IMR-90 (cell line): ENCODE data around the gene AMACR. TPM values are rescaled to one million over a fixed set of nuclear protein-coding genes. Genes with fewer than 3 reads are reported as not detected.

Source experiments
- ATAC-seq: fragments of 200-7000 bp; cut with Tn5 transposase; 2 replicates; pipeline ENCODE4 v1.9.1; 2020; ENCODE audit warnings: low read depth, mild to moderate bottlenecking, moderate library complexity
- BruUV-seq: library from RNA; stranded (reverse); fragments of 400-500 nt; replicated peaks from 2 replicates; lab custom pipeline; 2021; lab: Mats Ljungman, UMichigan
- CTCF ChIA-PET: fragments of 300-600 bp; formaldehyde crosslinking; extraction: SDS; loops from one replicate; lab custom pipeline; 2021; ENCODE audit warnings: antibody characterized with exemption; lab: Yijun Ruan, JAX
- POLR2A ChIA-PET: fragments of 300-600 bp; sonication (Branson Sonifier 250); formaldehyde crosslinking; loops from one replicate; lab custom pipeline; 2022; ENCODE audit warnings: antibody characterized with exemption; ENCODE audit not compliant: unreplicated experiment; lab: Charles Lee
- DNase-seq: peaks from one replicate; pipeline ENCODE4 v3.0.0; 2013
- H2AFZ ChIP-seq: replicated peaks from 2 replicates; pipeline ENCODE3; 2013; ENCODE audit warnings: low read length, mild to moderate bottlenecking; ENCODE audit not compliant: poor library complexity
- H2AK5ac ChIP-seq: 2 replicates; pipeline ENCODE4 v1.6.1; 2013; ENCODE audit warnings: low read depth, low read length, inconsistent platforms
- H2AK9ac ChIP-seq: replicated peaks from 2 replicates; pipeline ENCODE3; 2013; ENCODE audit warnings: mild to moderate bottlenecking, low read depth, low read length, moderate library complexity; ENCODE audit not compliant: poor library complexity
- H2BK120ac ChIP-seq: 2 replicates; pipeline ENCODE4 v1.6.1; 2013; ENCODE audit warnings: low read depth, low read length, inconsistent platforms
- H2BK15ac ChIP-seq: 3 replicates; pipeline ENCODE4 v1.6.1; 2013; ENCODE audit warnings: low read depth, low read length, inconsistent platforms
- H2BK20ac ChIP-seq: 2 replicates; pipeline ENCODE4 v1.6.1; 2013; ENCODE audit warnings: low read depth, mild to moderate bottlenecking, inconsistent platforms, low read length, moderate library complexity
- H2BK5ac ChIP-seq: 2 replicates; pipeline ENCODE4 v1.6.1; 2013; ENCODE audit warnings: mild to moderate bottlenecking, low read depth, low read length, inconsistent platforms; ENCODE audit not compliant: poor library complexity, severe bottlenecking
- H3K14ac ChIP-seq: replicated peaks from 2 replicates; pipeline ENCODE4 v1.6.1; 2013; ENCODE audit warnings: low read depth, low read length, inconsistent platforms
- H3K18ac ChIP-seq: 2 replicates; pipeline ENCODE4 v1.6.1; 2013; ENCODE audit warnings: low read depth, low read length, control low read depth
- H3K23ac ChIP-seq: 2 replicates; pipeline ENCODE4 v1.6.1; 2013; ENCODE audit warnings: low read depth, low read length, inconsistent platforms
- H3K27ac ChIP-seq: 2 replicates; pipeline ENCODE4 v1.5.1; 2013; ENCODE audit warnings: mild to moderate bottlenecking, control low read depth, low read length; ENCODE audit not compliant: insufficient read depth
- H3K27me3 ChIP-seq: 2 replicates; pipeline ENCODE4 v1.6.1; 2013; ENCODE audit warnings: low read length; ENCODE audit not compliant: control insufficient read depth, insufficient read depth
- H3K36me3 ChIP-seq: 2 replicates; pipeline ENCODE4 v1.6.1; 2013; ENCODE audit warnings: low read length, mixed read lengths; ENCODE audit not compliant: control insufficient read depth, insufficient read depth
- H3K4ac ChIP-seq: 2 replicates; pipeline ENCODE4 v1.6.1; 2013; ENCODE audit warnings: low read depth, low read length, inconsistent platforms
- H3K4me1 ChIP-seq: 2 replicates; pipeline ENCODE4 v1.6.1; 2013; ENCODE audit warnings: low read length, mixed read lengths; ENCODE audit not compliant: control insufficient read depth, insufficient read depth
- H3K4me2 ChIP-seq: 2 replicates; pipeline ENCODE4 v1.6.1; 2013; ENCODE audit warnings: low read depth, mild to moderate bottlenecking, control low read depth, low read length, moderate library complexity
- H3K4me3 ChIP-seq: 2 replicates; pipeline ENCODE4 v1.5.1; 2013; ENCODE audit warnings: low read depth, mild to moderate bottlenecking, control low read depth, low read length, moderate library complexity; ENCODE audit not compliant: insufficient read depth
- H3K56ac ChIP-seq: 2 replicates; pipeline ENCODE4 v1.6.1; 2013; ENCODE audit warnings: low read length, inconsistent platforms; ENCODE audit not compliant: insufficient read depth; ENCODE audit errors: extremely low read depth
- H3K79me1 ChIP-seq, 2 experiments: 2 replicates each; pipeline ENCODE4 v1.6.1; 2013; ENCODE audit warnings: low read length in 2 of 2, inconsistent platforms in 1 of 2, low read depth in 1 of 2
- H3K9ac ChIP-seq: 2 replicates; pipeline ENCODE4 v1.6.1; 2013; ENCODE audit warnings: low read depth, low read length, control low read depth
- H3K9me1 ChIP-seq: 2 replicates; pipeline ENCODE4 v1.6.1; 2013; ENCODE audit warnings: low read length, inconsistent platforms; ENCODE audit not compliant: insufficient read depth
- H3K9me3 ChIP-seq: 2 replicates; pipeline ENCODE4 v1.6.1; 2013; ENCODE audit warnings: low read length; ENCODE audit not compliant: control insufficient read depth, insufficient read depth
- H4K20me1 ChIP-seq: 2 replicates; pipeline ENCODE4 v1.6.1; 2013; ENCODE audit warnings: low read length, inconsistent platforms; ENCODE audit not compliant: insufficient read depth
- H4K5ac ChIP-seq: 2 replicates; pipeline ENCODE4 v1.6.1; 2013; ENCODE audit warnings: mild to moderate bottlenecking, low read depth, low read length, control low read depth
- H4K8ac ChIP-seq, 2 experiments: 2 replicates each; pipeline ENCODE4 v1.6.1; 2013; ENCODE audit warnings: low read depth in 2 of 2, low read length in 2 of 2, control low read depth in 1 of 2, inconsistent platforms in 1 of 2
- H4K91ac ChIP-seq: 2 replicates; pipeline ENCODE4 v1.6.1; 2013; ENCODE audit warnings: low read depth, low read length, inconsistent platforms; ENCODE audit not compliant: insufficient read depth
- BHLHE40 ChIP-seq: fragments of 150-350 bp; IDR thresholded peaks from 2 replicates; pipeline ENCODE4 v1.6.1; 2016; ENCODE audit warnings: mild to moderate bottlenecking, low read depth, low read length
- CEBPB ChIP-seq: IDR thresholded peaks from 2 replicates; pipeline ENCODE4 v1.6.1; 2012; ENCODE audit warnings: low read depth, low read length, improper control_type of control experiment
- CHD1 ChIP-seq: IDR thresholded peaks from 2 replicates; pipeline ENCODE4 v1.6.1; 2012; ENCODE audit warnings: low read depth, low read length, improper control_type of control experiment
- CTCF ChIP-seq: conservative IDR thresholded peaks from 2 replicates; pipeline ENCODE4 v1.5.1; 2012; ENCODE audit warnings: mild to moderate bottlenecking, low read depth, low read length, improper control_type of control experiment
- MAFK ChIP-seq: IDR thresholded peaks from 2 replicates; pipeline ENCODE4 v1.6.1; 2012; ENCODE audit warnings: low read depth, low read length, improper control_type of control experiment
- MXI1 ChIP-seq: IDR thresholded peaks from 2 replicates; pipeline ENCODE4 v1.6.1; 2012; ENCODE audit warnings: low read depth, mild to moderate bottlenecking, low read length, moderate library complexity, borderline replicate concordance
- NFE2L2 ChIP-seq: fragments of 150-350 bp; IDR thresholded peaks from 2 replicates; pipeline ENCODE4 v1.6.1; 2016; ENCODE audit warnings: low read depth, mild to moderate bottlenecking, low read length
- POLR2A ChIP-seq: IDR thresholded peaks from 2 replicates; pipeline ENCODE4 v1.6.1; 2012; ENCODE audit warnings: mild to moderate bottlenecking, low read depth, low read length
- RCOR1 ChIP-seq: IDR thresholded peaks from 2 replicates; pipeline ENCODE4 v1.6.1; 2012; ENCODE audit warnings: mild to moderate bottlenecking, low read length, improper control_type of control experiment; ENCODE audit not compliant: insufficient replicate concordance
- SMC3 ChIP-seq: fragments of 150-350 bp; IDR thresholded peaks from 2 replicates; pipeline ENCODE4 v1.6.1; 2016; ENCODE audit warnings: low read depth, mild to moderate bottlenecking, antibody characterized with exemption, low read length, moderate library complexity
- USF2 ChIP-seq: fragments of 150-350 bp; IDR thresholded peaks from 2 replicates; pipeline ENCODE4 v1.6.1; 2017; ENCODE audit warnings: mild to moderate bottlenecking, antibody characterized with exemption, low read length, low read depth
- WGBS, 2 experiments: methylation state at CpG; one replicate each; pipeline versions ENCODE4 v1.1.5 to v1.1.7; 2013; ENCODE audit warnings: missing lambda C conversion rate in 2 of 2; ENCODE audit not compliant: insufficient read length in 1 of 2; ENCODE audit errors: extremely low coverage in 2 of 2; 5-methylcytosine and 5-hydroxymethylcytosine counted together
- dilution Hi-C: fragments of 300-500 bp; cut with HindIII; formaldehyde crosslinking; loops from one replicate; pipeline ENCODE4 v1.14.3; 2018; ENCODE audit warnings: low sequenced_read_pairs; ENCODE audit not compliant: unreplicated experiment
- in situ Hi-C: fragments of 300-500 bp; cut with MboI; formaldehyde crosslinking; loops from 3 replicates; pipeline ENCODE4 v1.14.3; 2019; ENCODE audit warnings: low sequenced_read_pairs, inconsistent platforms, mixed read lengths
- intact Hi-C: fragments of 100-400 bp; cut with micrococcal nuclease; formaldehyde crosslinking; loops from 2 replicates; pipeline ENCODE4 v1.10.0; 2022
- polyA plus RNA-seq, 3 experiments: library from polyadenylated mRNA; depleted of rRNA; stranded (reverse); fragments of >200 nt; gene quantifications; 2 replicates each; pipeline ENCODE4 v1.2.3, GENCODE V29; 2012; ENCODE audit warnings: low replicate concordance in 1 of 3
- total RNA-seq: library from RNA; depleted of rRNA; stranded (reverse); fragments of >200 nt; gene quantifications from 2 replicates; pipeline ENCODE4 v1.2.3, GENCODE V29; 2012

The AMACR gene
- total and polyA plus RNA-seq, 2 of the 4 experiments (the other 2 are of a cell fraction), result 8.2 to 12.9 TPM

- TF ChIP-seq USF2, result no peak
These were observed 39.4 kb downstream of the AMACR start (continued) for GRCh38 chr5:33968211-33969005.

- Histone ChIP-seq H3K4me1 (no peaks in the 10 kb centered on the region), H3K4me2 (no peak overlapping the region), H2BK20ac (no peak overlapping the region), H4K8ac (no peak overlapping the region), H4K20me1 (no peaks in the 10 kb centered on the region), H3K79me1 (no peaks in the 10 kb centered on the region), H3K56ac (no peak overlapping the region), H2AK9ac (no peak overlapping the region), H3K27me3 (peaks cover 15% of the 10 kb centered on the region), H3K4me3 (no peak overlapping the region), H3K23ac (no peak overlapping the region), H3K27ac (no peak overlapping the region), H2BK120ac (no peak overlapping the region), H3K18ac (no peak overlapping the region), H2BK15ac (no peak overlapping the region), H2AFZ (no peak overlapping the region), H3K9me1 (no peaks in the 10 kb centered on the region), H3K9ac (no peak overlapping the region), H2AK5ac (no peak overlapping the region), H3K9me3 (no peaks in the 10 kb centered on the region), H4K5ac (no peak overlapping the region), H4K91ac (no peak overlapping the region), H2BK5ac (no peak overlapping the region), H3K14ac (no peak overlapping the region), H3K4ac (no peak overlapping the region), H3K36me3 (no peaks in the 10 kb centered on the region)
- CTCF ChIA-PET, result no interaction called here
- WGBS, 2 experiments, result no CpG with 5 or more reads among the region's 2 CpGs
- POLR2A ChIA-PET, result no interaction called here
- intact Hi-C loops (loop anchor here (5.0 kb wide), 1 partner anchor 75 kb away; the partner anchor contains the start of gene ADAMTS12), dilution Hi-C loops (no loop called here), in situ Hi-C loops (no loop called here)
- no peak for TF ChIP-seq CHD1
- no peak for TF ChIP-seq USF2
- no peak for TF ChIP-seq RCOR1
- TF ChIP-seq CEBPB, result no peak
- TF ChIP-seq MXI1, result no peak
- no peak for TF ChIP-seq SMC3
- TF ChIP-seq MAFK, result no peak
- TF ChIP-seq BHLHE40, result no peak
- no peak for TF ChIP-seq CTCF
- no peak for TF ChIP-seq POLR2A
- no peak for TF ChIP-seq NFE2L2
- ATAC-seq (no peak), DNase-seq (no peak)
- BruUV-seq, result no TSS peak
These were observed 41.0 kb downstream of the AMACR start for GRCh38 chr5:33966805-33967204.
